NCI-H524 treated with DMSO at 0.1 percent for 48 hours (cell line): ENCODE results near the gene HIBADH.

Source experiments
- DNase-seq: peaks from one replicate; lab custom pipeline; 2025; lab: John Stamatoyannopoulos, UW

Gene HIBADH

DNA sequence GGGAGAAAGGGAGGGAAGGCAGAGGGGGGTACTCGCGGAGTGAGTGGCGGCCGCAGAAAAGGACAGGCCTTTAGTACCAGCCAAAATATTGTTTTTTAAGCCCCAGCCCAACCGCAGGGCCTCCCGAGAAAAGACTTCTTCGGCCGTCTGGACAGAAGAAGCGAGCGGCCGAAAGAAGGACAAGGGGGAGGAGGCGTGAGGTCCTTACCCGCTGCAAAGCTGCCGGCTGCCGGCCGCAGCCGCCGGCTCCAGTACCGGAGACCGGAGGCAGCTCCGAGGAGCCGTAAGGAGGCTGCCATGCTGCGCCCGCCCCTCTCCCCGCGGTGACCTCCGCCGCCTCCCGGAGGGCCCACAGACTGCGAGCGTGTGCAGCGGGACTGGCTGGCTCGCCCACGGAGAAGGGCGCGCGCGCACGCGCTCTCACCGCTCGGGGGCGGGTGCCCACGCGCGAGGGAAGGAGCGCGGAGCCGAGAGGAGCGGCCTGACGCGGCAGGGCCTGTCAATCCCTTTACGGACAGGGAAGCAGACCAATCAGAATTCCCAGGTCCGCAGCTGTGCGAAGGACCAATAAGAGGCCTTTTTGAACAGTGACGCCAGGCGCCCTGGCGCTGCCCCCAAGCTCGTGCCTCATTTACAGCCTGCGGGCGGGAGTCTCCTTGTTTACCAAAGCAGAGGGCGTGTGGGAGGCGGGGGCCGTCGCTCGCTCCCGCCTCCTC is at the start of gene HIBADH:
TSS of gene HIBADH (minus strand) at position 394 of the 716 bp plus-strand sequence. CDS start at position 299, 95 bp downstream.
- DNase-seq, result peak; percentile 92

- DNase-seq, result no peak
Measured at GRCh38 chr7:27712217-27712616, 49.5 kb upstream of the HIBADH start.

GRCh38 chr7:27709137-27710075 is 46.7 kb upstream of the HIBADH start:
- DNase-seq, result no peak

DNA sequence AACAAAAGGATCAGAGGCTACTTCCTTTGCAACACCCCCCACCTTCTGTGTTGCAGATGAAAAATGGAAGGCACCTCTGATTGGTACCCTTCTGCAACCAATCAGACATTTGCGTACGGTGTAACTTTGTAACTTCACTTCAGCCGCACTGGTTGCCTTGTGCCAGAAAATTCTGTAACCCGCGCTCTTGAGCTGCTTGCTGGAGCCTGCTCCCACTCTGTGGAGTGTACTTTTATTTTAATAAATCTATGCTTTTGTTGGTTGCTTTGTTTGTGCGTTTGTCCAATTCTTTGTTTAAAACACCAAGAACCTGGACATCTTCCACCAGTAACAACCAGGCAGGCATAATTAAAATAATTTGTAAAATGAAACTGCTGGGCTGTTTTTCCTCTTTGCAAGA is 45.8 kb upstream of the HIBADH start:
- no peak for DNase-seq

GRCh38 chr7:27705200-27705594 is 42.5 kb upstream of the HIBADH start:
- DNase-seq, result no peak

- no peak for DNase-seq
Measured at GRCh38 chr7:27704422-27705199, 41.9 kb upstream of the HIBADH start.

DNA sequence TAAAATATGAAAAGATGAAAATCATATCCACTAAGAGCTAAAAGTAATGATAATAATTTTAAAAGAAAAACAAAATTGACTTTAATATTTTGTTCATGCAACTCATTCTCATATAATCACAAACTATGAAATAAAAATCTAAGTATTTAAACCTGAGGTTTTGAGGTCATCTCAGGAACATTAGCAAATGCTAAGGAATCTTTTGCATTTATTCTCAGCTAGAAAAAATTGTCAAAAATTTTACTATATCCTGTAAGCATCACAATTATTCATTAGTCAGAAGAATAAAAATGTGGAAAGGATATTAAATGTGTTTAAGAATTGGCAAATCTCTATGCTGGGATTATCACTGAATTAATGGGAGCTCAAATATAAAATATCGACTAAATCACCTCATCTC is 40.5 kb upstream of the HIBADH start:
- no peak for DNase-seq

- no peak for DNase-seq
Measured at GRCh38 chr7:27700501-27700900, 37.8 kb upstream of the HIBADH start.

- no peak for DNase-seq
Measured at GRCh38 chr7:27699751-27700150, 37.1 kb upstream of the HIBADH start.

DNA sequence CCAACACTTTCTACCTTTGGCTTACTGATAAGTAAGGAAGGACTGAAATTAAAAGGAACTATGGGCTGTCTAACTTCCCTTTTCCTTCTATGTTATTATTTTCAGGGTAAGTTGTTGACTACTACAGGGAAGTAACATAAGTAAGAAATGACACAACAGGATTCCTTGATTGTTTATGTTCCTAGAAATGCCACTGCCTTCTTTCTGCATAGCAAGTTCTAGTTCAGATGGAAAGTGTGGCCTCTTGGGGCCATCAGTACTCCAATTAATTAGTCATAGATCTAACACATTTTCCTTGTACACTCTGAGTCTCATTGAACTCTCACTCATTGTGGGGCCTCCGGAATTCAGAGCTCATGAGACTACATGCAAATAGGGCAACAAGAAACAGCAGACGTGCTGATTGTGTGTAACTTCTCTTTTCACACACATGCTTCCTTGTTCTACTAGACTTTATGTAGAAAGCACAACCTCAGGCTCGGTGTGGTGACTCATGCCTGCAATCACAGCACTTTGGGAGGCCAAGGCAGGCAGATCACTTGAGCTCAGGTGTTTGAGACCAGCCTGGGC is 35.3 kb upstream of the HIBADH start:
- DNase-seq, result no peak

GRCh38 chr7:27695096-27695495 is 32.4 kb upstream of the HIBADH start:
- no peak for DNase-seq

DNA sequence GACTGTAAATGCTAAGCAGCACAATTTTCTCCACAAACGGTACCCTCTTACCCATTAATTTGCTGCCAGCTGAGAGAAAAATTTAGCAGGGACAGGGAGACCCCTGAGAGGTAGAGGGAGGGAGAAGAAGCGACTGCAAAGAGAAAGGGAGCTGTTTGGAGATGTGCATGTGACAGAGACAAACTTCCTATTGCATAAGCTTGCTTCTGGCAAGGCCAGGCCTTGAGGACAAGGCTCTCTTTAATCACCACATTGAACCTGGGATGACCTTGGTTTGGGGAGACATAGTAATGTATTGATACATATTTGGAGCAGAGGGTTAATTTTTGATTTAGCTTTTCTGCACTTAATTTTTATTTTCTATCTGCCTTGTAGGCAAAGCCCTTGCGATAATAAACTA is 31.1 kb upstream of the HIBADH start:
- DNase-seq, result no peak

DNA sequence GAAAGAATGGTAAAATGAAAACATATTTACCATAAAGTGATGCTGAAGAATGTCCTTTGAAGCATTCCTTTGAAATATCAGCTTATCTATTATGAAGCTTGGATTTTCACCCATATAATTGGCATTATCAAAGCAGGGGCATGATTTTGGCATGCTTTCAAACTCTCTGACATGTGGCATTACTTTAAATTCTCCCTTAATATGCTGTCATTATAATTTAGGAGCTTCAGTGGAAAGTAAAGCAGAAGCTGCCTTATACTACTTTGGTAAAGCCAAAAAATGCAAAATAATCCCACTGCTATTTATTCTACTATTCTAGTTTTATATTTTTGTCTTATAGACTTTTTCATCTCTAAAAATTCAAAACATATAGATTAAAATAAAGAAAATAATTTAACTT is 28.0 kb upstream of the HIBADH start:
- DNase-seq, result no peak

DNA sequence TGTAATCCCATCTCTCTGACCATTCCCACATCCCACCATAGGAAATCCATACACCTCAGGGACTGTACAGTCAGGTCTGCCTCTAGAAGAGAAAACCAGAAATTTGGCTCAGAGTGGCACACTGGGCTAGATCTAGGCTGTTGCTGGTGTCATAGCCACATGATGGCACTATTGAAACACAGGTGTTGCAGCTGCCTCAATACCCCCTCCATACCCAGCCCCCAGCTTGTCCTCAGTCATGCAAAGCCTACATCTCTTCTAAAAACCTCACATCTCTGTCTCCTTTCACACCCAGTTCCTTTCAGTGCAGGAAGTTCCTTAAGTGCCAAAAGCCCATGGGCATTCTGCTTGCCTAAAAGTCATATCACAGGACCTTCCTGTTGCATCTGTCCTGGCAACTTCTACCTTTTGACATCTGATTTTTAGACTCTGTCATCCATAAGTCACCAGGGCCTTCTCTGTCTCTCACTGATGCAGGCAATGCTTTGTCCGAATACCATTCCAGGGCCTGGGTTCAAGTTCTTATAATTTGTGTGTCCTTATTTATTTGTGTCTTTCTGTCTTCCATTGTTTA is 27.0 kb upstream of the HIBADH start:
- DNase-seq, result no peak

DNA sequence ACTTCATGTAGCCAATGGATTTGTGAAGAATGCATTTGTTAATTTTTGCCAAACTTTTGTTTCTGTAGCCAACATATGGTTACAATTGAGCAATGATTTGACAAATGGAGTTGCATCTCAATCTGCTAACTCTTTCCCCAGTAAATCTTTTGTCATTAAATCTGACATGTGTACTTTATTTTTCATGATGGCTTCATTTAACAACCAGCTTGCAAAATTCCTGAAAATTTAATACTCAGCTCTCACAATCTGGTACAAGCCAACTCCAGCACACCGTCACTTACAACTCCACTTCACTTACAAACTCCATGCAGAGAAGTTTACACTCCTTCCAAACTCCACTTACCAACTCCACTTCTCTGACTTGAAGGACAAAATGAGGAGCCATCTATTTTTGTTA is 26.5 kb upstream of the HIBADH start:
- no peak for DNase-seq

- DNase-seq, result no peak
Measured at GRCh38 chr7:27688646-27689045, 26.0 kb upstream of the HIBADH start.

DNA sequence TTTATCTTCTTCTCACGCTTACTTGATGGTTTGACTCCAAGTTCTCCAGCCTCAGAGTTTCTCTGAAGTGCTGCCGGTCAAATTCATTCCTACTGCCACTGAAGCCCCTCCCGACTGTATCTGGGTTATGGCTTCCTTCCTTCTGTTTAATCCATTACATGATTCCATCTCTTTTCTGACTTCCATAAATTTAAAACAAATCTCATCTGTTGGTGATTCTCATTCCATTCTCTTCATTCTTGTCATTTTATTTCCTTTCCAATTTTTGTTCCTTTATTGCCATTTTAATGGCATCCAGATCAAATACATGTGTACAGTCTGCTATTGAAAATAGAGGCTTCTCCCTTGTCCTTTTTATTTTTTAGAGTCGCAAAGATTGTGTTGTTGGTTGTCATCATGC is 25.4 kb upstream of the HIBADH start:
- DNase-seq, result no peak

DNA sequence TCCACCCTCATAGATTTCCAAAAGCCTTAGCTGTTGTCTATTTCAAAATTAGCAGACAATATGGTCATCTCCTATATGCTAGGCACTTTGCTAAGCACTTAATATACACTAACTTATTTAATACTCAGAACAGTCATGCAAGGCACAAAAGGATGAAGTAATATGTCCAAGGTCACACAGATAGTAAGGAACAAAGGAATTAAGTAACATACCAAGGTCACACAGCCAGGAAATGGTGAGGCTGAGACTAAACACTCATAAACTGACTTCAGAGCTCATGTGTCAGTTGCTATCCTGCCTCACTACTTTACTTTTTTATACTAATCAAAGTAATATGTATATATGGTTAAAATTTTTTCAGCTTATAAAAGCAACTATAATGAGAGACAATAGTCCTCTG is 23.6 kb upstream of the HIBADH start:
- DNase-seq, result no peak

GRCh38 chr7:27685893-27686292 is 23.2 kb upstream of the HIBADH start:
- no peak for DNase-seq

DNA sequence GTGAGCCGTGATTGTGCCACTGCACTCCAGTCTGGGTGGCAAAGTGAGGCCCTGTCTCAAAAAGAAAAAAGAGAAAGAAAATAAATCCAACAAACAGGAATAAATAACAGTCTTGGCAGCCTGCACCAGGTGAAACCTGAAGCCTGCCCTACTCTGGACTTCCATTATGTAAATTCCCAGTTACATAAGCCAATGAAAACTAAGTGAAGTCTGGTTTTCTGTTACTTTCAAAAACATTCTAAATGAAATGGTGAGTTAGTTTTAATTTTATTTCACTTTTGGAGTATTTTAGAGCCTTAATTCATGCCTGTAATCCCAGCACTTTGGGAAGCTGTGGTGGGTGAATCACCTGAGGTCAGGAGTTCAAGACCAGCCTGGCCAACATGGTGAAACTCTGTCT is 22.5 kb upstream of the HIBADH start:
- DNase-seq, result no peak

GRCh38 chr7:27684491-27684890 is 21.8 kb upstream of the HIBADH start:
- no peak for DNase-seq

DNA sequence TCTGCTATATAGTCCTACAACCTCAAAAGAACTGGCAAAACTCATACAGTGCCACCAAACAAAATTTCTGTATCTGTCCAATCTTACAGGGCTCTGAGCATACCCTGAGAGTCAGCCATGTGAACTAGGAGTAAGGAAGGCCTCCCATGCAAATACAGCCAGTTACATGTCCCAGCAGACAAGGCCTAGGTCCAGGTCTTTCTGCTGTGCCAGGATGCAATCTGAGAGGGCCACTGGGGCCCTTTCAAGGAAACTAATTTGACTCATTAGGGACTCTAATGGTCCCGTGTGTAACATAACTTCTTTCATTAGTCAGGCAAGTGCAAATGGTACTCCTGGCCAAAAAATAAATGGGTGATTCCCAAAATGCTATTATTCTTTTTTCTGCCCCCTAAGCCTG is 17.9 kb upstream of the HIBADH start:
- no peak for DNase-seq
